ENCODE measurements around the gene PDLIM3. TPM values are rescaled to one million over a fixed set of nuclear protein-coding genes. Genes with fewer than 3 reads are reported as not detected.

Gene PDLIM3
- total and polyA plus RNA-seq, 2 of the 4 experiments (the other 2 are of a cell fraction) = 6.4 to 11.7 TPM

- intact Hi-C loops (cut with micrococcal nuclease) (no loop called here), in situ Hi-C loops (cut with MboI; ENCODE audit: low sequenced_read_pairs) (no loop called here), dilution Hi-C loops (cut with HindIII; ENCODE audit: low sequenced_read_pairs, unreplicated experiment) (no loop called here)
- no CpG with 5 or more reads among the region's 8 CpGs for WGBS, 2 experiments (ENCODE audit: extremely low coverage in 2 of 2, insufficient read length in 1 of 2)
- Histone ChIP-seq H3K9me1 (ENCODE audit: insufficient read depth, low read length) (peaks cover 4% of the 10 kb centered on the region), H3K9ac (ENCODE audit: low read depth, low read length) (no peak overlapping the region), H3K4me1 (ENCODE audit: control insufficient read depth, insufficient read depth, low read length) (peaks cover 10% of the 10 kb centered on the region), H2AK5ac (ENCODE audit: low read depth, low read length) (peak overlapping the region; percentile 75), H3K4me3 (ENCODE audit: insufficient read depth, low read depth, low read length) (no peak overlapping the region), H3K4ac (ENCODE audit: low read depth, low read length) (peak overlapping the region; percentile 81), H2BK20ac (ENCODE audit: low read depth, low read length) (peak overlapping the region; percentile 60), H3K36me3 (ENCODE audit: control insufficient read depth, insufficient read depth, low read length) (no peaks in the 10 kb centered on the region), H4K91ac (ENCODE audit: insufficient read depth, low read depth, low read length) (peak overlapping the region; percentile 47; the same call in 1 of the 2 replicates), H3K27me3 (ENCODE audit: control insufficient read depth, insufficient read depth, low read length) (no peaks in the 10 kb centered on the region), H2BK15ac (ENCODE audit: low read depth, low read length) (peak overlapping the region; percentile 94; the same call in 2 of the 3 replicates), H3K4me2 (ENCODE audit: low read depth, low read length) (no peak overlapping the region), H3K27ac (ENCODE audit: insufficient read depth, low read length) (peak overlapping the region; percentile 39; the same call in 1 of the 2 replicates), H2BK120ac (ENCODE audit: low read depth, low read length) (peak overlapping the region; percentile 70), H4K5ac (ENCODE audit: low read depth, low read length) (no peak overlapping the region; the same call in 1 of the 2 replicates), H3K18ac (ENCODE audit: low read depth, low read length) (peak overlapping the region; percentile 30; the same call in 1 of the 2 replicates), H3K79me1 (ENCODE audit: low read depth in 1 of 2, low read length in 2 of 2) (no peaks in the 10 kb centered on the region), H2AK9ac (replicated peaks; ENCODE audit: low read depth, low read length, poor library complexity) (no peak overlapping the region), H3K14ac (replicated peaks; ENCODE audit: low read depth, low read length) (peak overlapping the region; percentile 90), H3K23ac (ENCODE audit: low read depth, low read length) (peak overlapping the region; percentile 82), H4K20me1 (ENCODE audit: insufficient read depth, low read length) (no peaks in the 10 kb centered on the region), H3K9me3 (ENCODE audit: control insufficient read depth, insufficient read depth, low read length) (no peaks in the 10 kb centered on the region), H2AFZ (replicated peaks; ENCODE audit: low read length, poor library complexity) (peak overlapping the region; percentile 78), H3K56ac (ENCODE audit: extremely low read depth, insufficient read depth, low read length) (no peak overlapping the region), H2BK5ac (ENCODE audit: low read depth, low read length, poor library complexity, severe bottlenecking) (peak overlapping the region; percentile 28), H4K8ac (ENCODE audit: low read depth in 2 of 2, low read length in 2 of 2) (peak overlapping the region in 1 of 2 experiments; percentile 63; a peak in 2 of 4 replicates)
- ChIA-PET CTCF (no interaction called here), POLR2A (ENCODE audit: unreplicated experiment) (no interaction called here)
- BruUV-seq (replicated peaks) = no TSS peak
- no peak for TF ChIP-seq NFE2L2 (IDR thresholded peaks at IDR 0.05; ENCODE audit: low read depth, low read length)
- no peak for TF ChIP-seq FOS (IDR thresholded peaks at IDR 0.05; ENCODE audit: low read depth, low read length)
- TF ChIP-seq POLR2A (IDR thresholded peaks at IDR 0.05; ENCODE audit: low read depth, low read length) = no peak
- TF ChIP-seq MAFK (IDR thresholded peaks at IDR 0.05; ENCODE audit: low read depth, low read length) = no peak
- no peak for TF ChIP-seq MAZ (IDR thresholded peaks at IDR 0.05; ENCODE audit: borderline replicate concordance, low read depth, low read length)
- no peak for TF ChIP-seq RFX5 (IDR thresholded peaks at IDR 0.05; ENCODE audit: low read depth, low read length)
- no peak for TF ChIP-seq USF2 (IDR thresholded peaks at IDR 0.05; ENCODE audit: low read depth, low read length)
- TF ChIP-seq CHD1 (IDR thresholded peaks at IDR 0.05; ENCODE audit: low read depth, low read length) = no peak
- no peak for TF ChIP-seq SMC3 (IDR thresholded peaks at IDR 0.05; ENCODE audit: low read depth, low read length)
- no peak for TF ChIP-seq CEBPB (IDR thresholded peaks at IDR 0.05; ENCODE audit: low read depth, low read length)
- no peak for TF ChIP-seq MXI1 (IDR thresholded peaks at IDR 0.05; ENCODE audit: borderline replicate concordance, low read depth, low read length)
- no peak for TF ChIP-seq RCOR1 (IDR thresholded peaks at IDR 0.05; ENCODE audit: insufficient replicate concordance, low read length)
- TF ChIP-seq CTCF (conservative IDR thresholded peaks at IDR 0.05; ENCODE audit: low read depth, low read length) = no peak
- no peak for TF ChIP-seq RAD21 (IDR thresholded peaks at IDR 0.05; ENCODE audit: low read length)
- TF ChIP-seq BHLHE40 (IDR thresholded peaks at IDR 0.05; ENCODE audit: low read depth, low read length) = no peak
- no peak for TF ChIP-seq ELK1 (IDR thresholded peaks at IDR 0.05; ENCODE audit: borderline replicate concordance, low read depth, low read length)
- peak; percentile 15; the same call in 1 of the 2 replicates for ATAC-seq (ENCODE audit: low read depth)
- DNase-seq = no peak
Measured at GRCh38 chr4:185566425-185566824, 31.1 kb upstream of the PDLIM3 start.

All from IMR-90 (cell line).